HG03060 (cell line): ENCODE measurements around the gene ZNF692.

Source experiments
- ATAC-seq: cut with Tn5 transposase; IDR thresholded peaks from one replicate; pipeline ENCODE4 v1.9.1; 2021; ENCODE audit warnings: low read depth, moderate number of reproducible peaks; ENCODE audit not compliant: unreplicated experiment

The ZNF692 gene

GRCh38 chr1:248828845-248829244, 30.0 kb downstream of the ZNF692 start:
- no peak for ATAC-seq

DNA sequence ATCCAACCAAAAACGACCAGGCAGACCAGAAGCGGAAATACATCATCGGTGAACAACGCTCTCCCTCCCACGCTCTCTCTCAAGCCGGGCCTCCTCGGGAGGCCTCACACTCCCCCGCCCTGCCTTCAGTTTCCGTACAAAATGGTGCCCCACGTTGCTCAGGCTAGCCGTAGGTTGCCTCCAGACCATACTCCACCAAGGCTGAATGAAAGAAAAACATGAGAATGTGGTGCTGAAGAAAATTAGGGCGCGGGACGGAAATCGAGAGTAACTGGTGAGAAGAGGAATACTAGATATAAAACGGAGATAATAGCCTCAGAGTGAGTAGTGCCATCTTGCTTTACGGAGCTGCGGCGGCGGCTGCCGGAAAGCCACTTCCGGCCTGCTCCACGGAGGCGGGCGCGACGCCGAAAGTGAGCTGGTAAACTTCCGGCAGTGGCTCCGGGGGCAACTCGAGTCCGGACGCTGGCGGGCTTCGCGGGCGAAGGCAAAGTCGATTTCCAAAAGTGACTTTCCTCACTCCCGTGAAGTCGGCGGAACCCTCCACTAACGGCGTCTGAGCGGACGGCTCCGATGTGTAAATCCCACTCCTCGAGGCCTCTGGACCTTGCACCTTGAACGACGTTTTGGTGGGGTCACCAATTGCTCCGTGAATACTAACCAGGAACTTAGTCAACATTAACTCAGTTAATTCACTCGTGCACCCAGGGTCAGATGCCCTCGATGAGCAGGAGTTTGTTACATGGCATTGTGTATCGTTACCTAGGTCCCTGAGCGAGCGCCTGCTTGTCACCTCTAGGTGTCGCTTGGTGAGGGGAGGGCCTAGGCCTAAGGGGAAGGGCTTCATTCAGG, 32.8 kb downstream of the ZNF692 start, which contains the start of gene SH3BP5L:
TSS of gene SH3BP5L (minus strand) at position 7 of the 852 bp plus-strand sequence. CDS start 980 bp downstream, outside the sequence.
- ATAC-seq, result peak; percentile 70

GRCh38 chr1:248825573-248825908, 33.3 kb downstream of the ZNF692 start:
- no peak for ATAC-seq

- ATAC-seq, result no peak
These were observed 33.7 kb downstream of the ZNF692 start for GRCh38 chr1:248825136-248825535.

DNA sequence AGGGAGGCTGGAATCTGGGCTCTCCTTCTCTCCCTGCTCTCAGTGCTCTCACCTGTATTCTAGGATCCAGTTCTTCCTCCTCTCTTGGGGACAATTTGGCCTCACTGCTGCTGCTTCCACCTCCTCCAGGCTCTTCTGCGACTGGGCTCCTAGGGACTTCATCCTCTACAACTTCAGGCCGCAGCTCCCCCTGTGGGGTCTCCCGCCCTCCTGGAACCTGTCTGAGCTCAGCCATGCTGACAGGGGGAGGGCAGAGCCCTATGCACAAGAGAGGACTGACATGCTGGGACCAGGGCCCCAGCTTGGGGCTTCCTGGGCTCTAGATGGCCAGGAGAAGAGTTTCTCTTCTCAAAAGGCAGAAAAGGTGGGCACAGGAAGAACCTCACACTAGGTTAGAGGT, 34.2 kb downstream of the ZNF692 start:
- no peak for ATAC-seq

DNA sequence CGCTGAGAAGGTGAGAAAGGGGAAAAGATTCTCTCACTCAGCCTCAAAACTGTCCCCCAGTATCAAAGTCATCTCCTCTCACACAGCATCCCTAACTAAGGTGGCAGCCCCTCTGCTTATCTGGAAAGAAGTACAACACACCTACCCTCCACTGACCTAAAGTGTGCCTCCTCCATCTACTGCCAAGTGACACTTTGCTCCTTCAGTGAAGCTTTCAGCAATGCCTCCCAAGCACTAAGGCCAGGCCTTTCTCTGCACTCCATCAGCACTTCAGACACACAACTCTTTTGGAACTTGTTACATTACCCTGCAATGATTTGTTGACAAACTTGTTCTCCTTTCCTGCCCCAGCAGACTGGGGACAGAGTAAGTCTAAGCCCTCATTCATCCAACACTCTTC, 34.6 kb downstream of the ZNF692 start:
- no peak for ATAC-seq

- no peak for ATAC-seq
These were observed 35.3 kb downstream of the ZNF692 start for GRCh38 chr1:248823517-248824001.

DNA sequence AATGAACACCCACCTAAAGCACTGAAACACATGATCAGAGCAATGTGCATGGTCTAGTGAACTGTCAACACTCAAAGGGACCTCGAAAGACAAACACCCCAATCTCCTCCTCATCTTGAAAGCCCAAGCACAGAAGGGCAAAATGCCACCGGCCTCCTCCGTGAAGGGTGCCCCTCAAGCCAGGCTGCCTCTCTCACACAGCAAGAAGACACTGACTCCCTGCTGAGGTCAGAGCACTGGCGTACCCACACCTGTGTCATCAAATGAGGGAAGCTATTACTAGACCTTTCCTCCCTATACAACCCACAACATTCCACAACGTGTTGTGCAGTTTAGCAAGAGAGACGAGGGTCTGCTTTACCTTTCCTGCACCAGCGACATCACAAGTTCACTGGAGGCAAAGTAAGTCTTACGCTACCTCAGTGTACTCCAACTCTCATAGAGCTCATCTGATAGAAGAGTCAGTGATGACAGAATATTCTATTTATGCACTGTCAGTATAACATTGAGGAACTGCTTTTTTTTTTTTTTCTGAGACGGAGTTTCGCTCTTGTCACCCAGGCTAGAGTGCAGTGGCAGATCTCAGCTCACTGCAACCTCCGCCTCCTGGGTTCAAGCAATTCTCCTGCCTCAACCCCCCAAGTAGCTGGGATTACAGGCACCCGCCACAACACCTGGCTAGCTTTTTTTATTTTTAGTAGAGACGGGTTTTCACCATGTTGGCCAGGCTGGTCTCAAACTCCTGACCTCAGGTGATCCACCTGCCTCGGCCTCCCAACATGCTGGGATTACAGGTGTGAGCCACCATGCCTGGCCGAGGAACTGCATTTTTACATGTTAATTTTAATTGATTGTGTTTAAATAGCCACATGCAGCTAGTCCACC, 36.5 kb downstream of the ZNF692 start:
- peak; percentile 42 for ATAC-seq

DNA sequence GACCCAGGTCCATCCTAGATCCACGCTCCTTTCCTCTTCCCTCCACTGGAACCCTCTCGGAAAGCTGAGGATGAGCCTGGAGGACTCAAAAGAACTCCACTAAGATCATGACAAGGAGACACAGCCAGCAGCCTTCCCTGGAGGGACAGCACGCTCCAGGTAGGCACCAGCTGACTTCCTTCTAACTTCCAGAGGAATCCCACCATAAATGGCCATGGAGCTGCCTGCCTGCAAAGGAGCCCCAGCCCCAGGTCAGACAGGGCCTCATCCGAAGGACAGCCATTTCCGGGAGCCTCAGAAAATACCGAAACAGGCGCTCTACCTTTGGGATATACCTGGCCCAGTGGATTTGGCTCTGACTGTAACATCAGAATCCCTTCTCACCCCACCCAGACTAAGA, 37.2 kb downstream of the ZNF692 start:
- no peak for ATAC-seq

DNA sequence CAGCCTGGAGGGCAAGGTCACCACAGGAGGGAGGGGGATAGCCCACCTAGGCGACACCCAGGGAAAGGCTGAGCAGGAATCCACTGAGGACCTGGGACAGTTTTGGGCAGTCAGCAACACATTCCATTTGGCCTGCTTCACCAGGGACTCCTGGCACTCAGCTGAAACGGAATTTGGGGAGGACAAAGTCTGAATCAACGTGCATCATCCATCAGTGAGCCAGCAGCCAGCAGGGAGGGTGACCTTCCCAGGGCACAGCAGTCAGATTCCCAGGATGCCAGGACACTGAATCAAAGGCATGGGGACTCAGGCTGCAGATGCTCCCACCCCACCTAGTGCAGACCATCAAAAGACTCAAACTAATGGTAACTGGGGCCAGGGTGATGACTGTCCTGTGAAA, 37.8 kb downstream of the ZNF692 start:
- no peak for ATAC-seq

DNA sequence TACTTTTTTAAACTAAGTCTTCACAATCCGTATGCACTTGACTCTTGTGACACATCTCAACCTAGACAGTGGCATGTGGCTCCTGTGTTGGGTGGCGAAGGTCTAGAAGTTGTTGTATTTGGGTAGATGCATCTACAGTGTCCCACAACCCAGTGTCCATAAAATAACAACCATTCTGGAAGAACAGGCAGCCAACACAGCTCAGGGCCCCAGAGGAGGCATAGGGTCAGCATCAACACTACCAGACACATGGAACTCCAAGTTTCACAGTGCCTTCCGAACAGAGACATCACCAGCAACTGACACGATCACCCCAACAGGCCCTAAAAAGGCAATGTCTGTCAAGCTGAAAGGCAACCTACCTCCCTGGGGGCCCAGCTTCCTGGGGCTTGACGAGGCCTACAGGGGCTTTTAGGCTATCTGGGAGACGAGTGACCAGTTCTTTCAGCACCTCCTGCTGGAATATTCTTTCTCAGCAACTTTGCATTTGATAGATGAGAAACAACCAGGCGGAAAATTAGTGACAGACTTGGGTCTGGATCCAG, 38.8 kb downstream of the ZNF692 start:
- ATAC-seq, result no peak

- no peak for ATAC-seq
These were observed 40.1 kb downstream of the ZNF692 start for GRCh38 chr1:248818505-248819374.

DNA sequence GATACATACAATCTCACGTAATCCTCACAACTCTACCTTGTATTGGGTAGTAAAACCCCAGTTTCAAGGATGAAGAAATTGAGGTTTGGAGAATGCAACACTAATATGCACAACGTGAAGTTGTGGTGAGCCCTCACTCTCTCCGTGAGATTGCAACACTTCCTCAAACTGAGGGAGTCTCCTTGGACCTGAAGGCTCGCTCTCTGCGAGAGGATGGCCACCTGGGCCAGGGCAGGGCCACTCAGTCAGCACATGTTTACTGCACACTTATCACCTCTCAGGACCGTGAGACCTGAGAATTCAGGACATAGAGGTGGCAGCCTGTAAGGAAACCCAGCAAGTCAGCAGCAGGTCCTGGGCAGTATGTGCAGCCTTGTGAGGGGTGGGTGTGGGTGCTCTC, 41.8 kb downstream of the ZNF692 start:
- no peak for ATAC-seq

DNA sequence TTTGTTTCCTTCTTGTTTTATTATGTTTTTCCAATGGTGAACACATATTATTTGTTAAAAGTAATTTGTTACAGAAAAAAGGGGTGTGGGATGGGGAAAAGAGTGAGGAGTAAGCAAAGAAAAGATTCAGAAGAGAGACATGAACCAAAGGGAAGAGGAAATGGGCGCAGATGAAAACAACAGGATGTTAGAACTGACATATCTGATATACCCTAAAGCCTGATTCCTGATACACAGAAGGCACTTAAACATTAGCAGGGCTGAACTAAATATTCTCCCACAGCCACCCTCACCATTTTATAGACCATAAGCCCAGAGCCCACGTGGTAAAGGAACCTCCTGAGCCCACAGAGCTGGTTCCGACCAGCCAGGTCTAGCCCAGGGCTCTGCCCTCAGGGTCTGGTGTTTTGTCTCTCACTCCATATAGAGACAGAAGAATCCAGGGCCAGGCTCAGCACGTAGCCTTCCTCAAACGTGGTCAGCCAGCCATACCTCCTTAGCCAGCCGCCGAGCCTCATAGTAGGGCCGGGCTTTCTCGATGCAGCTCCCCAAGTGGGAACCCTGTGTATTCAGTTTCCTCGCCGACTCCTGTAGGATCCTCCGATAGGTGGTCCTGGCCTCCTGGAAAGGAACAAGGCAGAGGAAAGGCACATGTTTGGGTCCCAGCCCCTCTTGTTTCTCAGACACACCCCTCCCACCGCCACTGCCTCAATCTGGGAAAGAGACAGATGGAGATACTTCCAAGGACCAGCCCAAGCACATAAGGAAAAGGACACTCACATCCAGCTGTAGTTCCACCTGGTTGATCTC, 42.6 kb downstream of the ZNF692 start:
- no peak for ATAC-seq

DNA sequence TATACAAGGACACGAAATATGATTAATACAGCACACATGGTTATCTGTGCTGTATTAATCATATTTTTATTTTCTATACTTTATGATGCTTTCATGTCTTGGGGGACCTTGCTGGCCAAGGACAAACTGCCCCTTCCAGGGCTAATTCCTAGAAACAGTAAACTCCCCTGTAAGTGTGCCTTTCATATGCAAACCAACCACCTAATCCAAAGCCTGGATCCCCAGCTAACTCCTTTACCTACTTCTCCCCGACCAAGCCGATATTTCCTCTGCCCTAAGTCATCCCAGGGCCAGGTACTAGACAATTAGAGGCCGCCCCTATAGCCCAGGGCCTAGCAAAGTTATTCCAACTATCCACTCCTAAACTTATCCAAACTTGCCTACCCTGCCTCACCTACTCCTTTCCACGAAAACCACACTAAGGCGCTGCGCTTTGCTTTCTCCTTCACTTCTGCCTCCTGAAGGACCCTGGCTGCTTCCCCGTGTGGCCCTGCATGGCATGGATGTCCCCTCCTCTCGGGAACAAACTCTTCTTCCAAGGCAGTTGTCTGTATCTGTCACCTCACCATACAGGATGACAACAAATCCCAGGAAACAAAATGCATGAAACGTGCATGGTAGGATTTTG, 43.4 kb downstream of the ZNF692 start:
- no peak for ATAC-seq

DNA sequence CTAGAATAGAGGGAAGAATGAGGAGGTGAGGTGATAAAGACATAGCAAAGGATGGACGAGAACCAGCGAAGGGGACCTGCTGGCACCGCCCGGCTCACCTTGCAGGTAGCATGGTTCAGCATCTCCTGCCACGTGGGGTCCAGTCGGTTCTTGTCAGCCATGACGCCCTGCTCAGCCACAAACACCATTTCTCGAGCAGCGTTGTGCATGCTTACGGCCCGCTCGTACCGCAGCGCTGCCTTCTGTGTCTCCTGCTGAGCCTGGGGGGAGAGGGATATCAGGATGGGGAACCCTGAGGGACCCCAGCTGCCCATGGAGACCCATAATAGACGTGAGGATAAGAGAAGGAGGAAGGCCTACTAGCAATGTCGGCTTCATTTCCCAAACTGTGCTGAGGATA, 44.5 kb downstream of the ZNF692 start:
- ATAC-seq, result no peak

- ATAC-seq, result no peak
These were observed 45.3 kb downstream of the ZNF692 start for GRCh38 chr1:248813546-248813945.

DNA sequence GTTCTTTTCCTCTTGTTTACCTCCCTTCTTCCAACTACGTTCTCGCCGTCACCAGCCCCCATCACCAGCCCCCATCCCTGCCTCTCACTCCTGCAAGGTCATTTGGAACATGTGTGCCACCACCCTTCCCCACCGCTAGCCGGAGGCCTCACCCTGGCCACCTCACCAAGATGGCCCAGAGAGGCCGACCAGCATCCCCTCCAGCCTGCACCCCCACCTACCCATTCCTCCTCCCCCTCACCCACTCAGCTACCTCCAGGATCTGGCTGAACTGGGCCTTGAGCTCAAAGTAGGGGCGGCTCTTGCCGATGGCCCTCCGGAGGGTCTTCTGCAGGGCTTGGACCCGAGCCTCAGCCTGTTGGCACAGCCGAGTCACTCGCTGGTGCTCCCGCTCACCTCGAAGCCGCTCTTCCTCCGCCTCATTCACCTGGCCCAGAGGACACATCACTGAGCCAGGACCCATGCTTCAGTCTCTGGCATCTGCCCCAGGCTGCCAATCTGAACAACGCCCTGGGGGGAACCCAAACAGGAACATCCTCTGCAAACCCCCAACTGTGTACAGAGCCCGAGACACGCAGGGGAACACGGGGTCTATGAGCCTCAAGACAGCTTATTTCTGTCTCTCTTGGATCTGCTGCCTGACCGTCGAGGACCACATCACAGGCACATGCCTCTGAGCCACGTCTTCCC, 46.0 kb downstream of the ZNF692 start:
- ATAC-seq, result no peak
